ENCODE results near the gene HNRNPLL. TPM values are rescaled to one million over a fixed set of nuclear protein-coding genes. Genes with fewer than 3 reads are reported as not detected.
"Not testable (repeated sequence)": the region's sequence is repeated elsewhere in the genome, so short reads cannot be mapped to it uniquely, and the experiment has no call there.

Gene HNRNPLL
- total RNA-seq, 1 experiment from 2014 or later, result 30.5 TPM

GRCh38 chr2:38626326-38627035 lies 23.8 kb upstream of the HNRNPLL start:
- Histone ChIP-seq H3K9me3 (peaks cover 7% of the 10 kb centered on the region), H3K4me3 (no peak overlapping the region), H3K36me3 (no peaks in the 10 kb centered on the region), H3K27me3 (no peaks in the 10 kb centered on the region)
- no peak for DNase-seq

DNA sequence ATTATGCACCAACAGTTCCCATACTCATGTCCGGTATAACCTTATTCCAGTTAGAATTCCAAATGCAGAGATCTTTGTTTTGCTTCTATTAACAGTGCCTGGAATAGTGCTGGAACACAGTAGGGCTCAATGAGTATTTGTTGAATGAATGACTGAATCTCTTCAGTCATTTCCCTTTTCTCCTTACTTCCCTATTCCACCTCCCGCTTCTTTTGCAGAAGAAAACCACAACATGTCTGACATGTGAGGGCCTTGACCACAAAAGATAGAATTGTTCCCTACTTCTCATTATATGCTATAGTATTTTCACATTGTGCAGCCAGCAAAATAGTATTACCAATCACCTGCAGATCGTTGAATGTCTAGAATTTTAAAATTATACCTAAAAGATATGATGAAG lies 19.5 kb upstream of the HNRNPLL start:
- H3K27me3 ChIP-seq, result no peaks in the 10 kb centered on the region
- H3K36me3 ChIP-seq, result no peaks in the 10 kb centered on the region
- DNase-seq, result no peak
- no peaks in the 10 kb centered on the region for H3K9me3 ChIP-seq
- H3K4me3 ChIP-seq, result no peak overlapping the region

DNA sequence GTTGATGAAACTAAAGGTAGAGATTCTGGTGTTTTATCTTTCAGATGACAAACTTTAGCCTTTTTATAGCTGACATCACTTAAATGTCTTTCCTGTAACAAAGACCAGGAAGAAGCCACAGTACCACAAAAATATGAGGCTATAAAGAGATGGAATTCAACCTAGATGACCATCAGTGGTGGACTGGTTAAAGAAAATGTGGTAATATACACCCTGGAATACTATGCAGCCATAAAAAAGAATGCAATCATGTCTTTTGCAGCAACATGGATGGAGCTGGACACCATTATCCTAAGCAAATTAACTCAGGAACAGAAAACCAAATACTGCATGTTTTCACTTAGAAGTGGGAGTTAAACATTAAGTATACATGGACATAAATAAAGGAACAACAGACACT lies 18.3 kb upstream of the HNRNPLL start:
- no peak overlapping the region for H3K4me3 ChIP-seq
- H3K9me3 ChIP-seq, result no peaks in the 10 kb centered on the region

DNA sequence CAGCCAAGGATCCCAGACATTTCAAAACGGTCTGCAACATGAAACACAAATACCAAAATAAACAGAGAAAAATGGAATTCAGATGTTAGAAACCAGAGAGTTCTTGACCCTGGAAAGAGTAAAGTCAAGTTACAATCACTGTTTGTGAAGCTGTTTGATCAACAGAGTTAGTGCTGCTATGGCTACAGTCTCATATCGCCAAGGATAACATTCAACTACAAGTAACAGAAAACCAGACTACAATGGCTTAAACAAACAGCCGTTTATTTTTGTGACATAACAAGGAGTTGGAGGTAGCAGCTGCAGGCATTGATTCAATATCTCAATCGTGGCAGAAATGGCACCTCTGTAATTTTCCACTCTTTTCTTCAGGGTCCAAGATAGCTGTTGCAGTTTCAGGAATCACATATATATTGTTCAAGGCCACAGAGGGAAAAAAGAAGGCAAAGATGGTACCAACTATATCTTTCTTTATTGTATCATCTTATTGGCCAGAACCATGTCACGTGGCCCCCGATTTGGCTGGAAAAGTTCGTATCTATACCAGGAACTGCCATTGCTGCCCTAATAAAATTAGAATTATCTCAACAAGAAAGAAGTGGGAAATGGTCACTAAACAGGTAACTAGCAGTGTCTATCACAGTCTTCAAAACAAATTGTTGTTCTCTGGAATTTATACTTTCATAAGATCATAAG lies 17.7 kb upstream of the HNRNPLL start:
- no peaks in the 10 kb centered on the region for H3K36me3 ChIP-seq
- H3K9me3 ChIP-seq, result no peaks in the 10 kb centered on the region
- DNase-seq, result no peak
- H3K27me3 ChIP-seq, result no peaks in the 10 kb centered on the region
- no peak overlapping the region for H3K4me3 ChIP-seq

More for the DNA sequence above, 18.3 kb upstream of the HNRNPLL start:
- no peak for DNase-seq
- no peaks in the 10 kb centered on the region for H3K27me3 ChIP-seq
- H3K36me3 ChIP-seq, result no peaks in the 10 kb centered on the region

DNA sequence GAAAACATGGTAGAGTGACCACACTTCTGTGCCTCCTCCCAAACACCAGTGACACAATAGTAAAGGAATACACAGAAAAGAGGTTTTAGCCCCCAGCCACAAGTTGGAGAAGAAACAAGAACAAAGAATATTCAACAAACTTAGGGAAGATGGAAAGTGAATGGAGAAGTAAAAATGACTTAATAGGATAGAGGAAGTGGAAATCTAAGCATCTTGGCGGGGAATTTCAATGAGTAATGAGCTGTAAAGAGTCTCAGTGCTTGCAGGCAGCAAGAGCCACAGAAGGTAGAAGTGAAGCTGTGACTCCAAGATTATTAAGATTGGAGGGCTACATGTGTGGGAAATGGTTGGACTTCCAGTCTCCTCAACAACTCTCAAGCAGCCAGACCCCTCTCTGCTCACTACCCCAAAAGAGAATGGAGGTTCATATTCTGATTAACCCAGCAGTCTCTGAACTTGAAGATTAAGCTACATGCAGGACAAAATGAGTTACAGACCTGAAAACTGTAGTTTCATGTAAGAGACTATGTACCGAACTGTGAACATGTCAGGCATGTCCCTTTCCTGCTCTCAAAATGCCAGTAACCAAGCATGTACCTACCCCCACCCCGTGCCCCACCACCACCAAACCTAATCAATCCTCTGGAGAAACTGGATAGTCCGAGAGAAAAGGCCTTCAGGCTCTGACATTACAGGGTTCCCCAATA lies 16.9 kb upstream of the HNRNPLL start:
- DNase-seq, result no peak
- Histone ChIP-seq H3K27me3 (no peaks in the 10 kb centered on the region), H3K36me3 (no peaks in the 10 kb centered on the region), H3K4me3 (no peak overlapping the region), H3K9me3 (no peaks in the 10 kb centered on the region)

- no peak overlapping the region for H3K4me3 ChIP-seq
- DNase-seq, result no peak
- H3K27me3 ChIP-seq, result no peaks in the 10 kb centered on the region
- H3K9me3 ChIP-seq, result no peaks in the 10 kb centered on the region
- no peaks in the 10 kb centered on the region for H3K36me3 ChIP-seq
Measured at GRCh38 chr2:38617301-38617700, 14.6 kb upstream of the HNRNPLL start.

- Histone ChIP-seq H3K9me3 (no peaks in the 10 kb centered on the region), H3K36me3 (no peaks in the 10 kb centered on the region)
- DNase-seq, result no peak
Measured at GRCh38 chr2:38615237-38615636, 12.5 kb upstream of the HNRNPLL start.

DNA sequence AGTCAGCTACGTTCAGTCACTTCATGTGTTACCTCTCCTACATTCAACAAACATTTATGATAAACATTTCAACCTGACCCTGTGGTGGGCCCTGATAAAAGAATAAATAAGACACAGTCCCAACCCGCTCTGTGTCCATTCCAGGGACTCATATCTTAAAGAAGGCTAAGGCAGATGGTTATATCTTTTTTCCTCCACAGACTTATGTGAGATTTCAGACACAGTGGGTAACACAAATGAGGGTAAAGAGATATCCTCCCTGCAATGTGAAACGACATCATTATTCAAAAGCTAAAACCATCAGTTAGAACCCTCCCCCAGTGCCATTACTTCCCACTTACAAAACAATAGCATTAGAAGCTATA lies 11.1 kb upstream of the HNRNPLL start:
- no peaks in the 10 kb centered on the region for H3K9me3 ChIP-seq
- H3K36me3 ChIP-seq, result no peaks in the 10 kb centered on the region
- DNase-seq, result no peak
- no peak overlapping the region for H3K4me3 ChIP-seq
- H3K27me3 ChIP-seq, result no peaks in the 10 kb centered on the region

More at GRCh38 chr2:38615237-38615636, 12.5 kb upstream of the HNRNPLL start:
- H3K27me3 ChIP-seq, result no peaks in the 10 kb centered on the region
- H3K4me3 ChIP-seq, result no peak overlapping the region

GRCh38 chr2:38613126-38613848 lies 10.6 kb upstream of the HNRNPLL start:
- Histone ChIP-seq H3K4me3 (no peak overlapping the region), H3K27me3 (no peaks in the 10 kb centered on the region), H3K9me3 (no peaks in the 10 kb centered on the region), H3K36me3 (no peaks in the 10 kb centered on the region)
- DNase-seq, result peak; percentile 16

DNA sequence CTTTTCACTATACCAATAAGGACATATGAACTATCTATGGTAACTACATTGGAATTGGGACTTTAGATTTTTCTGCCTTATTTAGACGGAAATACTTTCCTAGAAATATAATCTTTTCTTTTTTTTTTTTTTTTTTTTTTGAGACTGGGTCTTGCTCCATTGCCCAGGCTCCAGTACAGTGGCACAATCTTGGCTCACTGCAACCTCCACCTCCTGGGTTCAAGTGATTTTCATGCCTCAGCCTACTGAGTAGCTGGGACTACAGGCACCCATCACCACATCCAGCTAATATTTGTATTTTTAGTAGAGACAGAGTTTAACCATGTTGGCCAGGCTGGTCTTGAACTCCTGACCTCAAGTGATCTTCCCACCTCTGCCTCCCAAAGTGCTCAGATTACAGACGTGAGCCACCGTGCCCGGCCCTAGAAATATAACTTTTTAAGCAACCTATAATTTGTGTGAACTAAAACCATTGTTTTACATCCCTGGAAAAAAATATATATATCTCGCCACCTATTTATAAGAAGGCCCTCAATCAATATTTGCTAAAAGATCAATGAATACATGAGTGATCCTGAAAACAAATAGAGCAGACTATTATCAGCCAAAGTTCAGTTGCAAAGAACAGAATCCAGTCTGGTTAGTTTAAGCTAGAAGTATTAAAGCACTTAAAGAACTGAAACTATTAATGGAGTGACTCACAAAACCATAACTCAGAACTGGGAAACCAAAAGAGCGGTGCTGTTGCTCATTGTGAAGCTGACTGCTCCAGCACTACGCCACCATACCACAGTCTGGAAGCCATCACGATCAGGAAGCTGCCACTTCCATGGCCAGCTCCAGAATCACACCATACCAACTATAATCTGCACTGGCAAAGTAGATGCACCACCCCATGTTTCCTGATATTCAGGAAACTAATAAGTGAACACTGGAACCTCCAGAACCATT lies 8.4 kb upstream of the HNRNPLL start:
- Histone ChIP-seq H3K9me3 (no peaks in the 10 kb centered on the region), H3K27me3 (no peaks in the 10 kb centered on the region), H3K36me3 (no peaks in the 10 kb centered on the region), H3K4me3 (no peak overlapping the region)
- DNase-seq, result peak; percentile 57

- H3K36me3 ChIP-seq, H3K4me3 ChIP-seq, DNase-seq: not testable (repeated sequence)
Measured at GRCh38 chr2:38609246-38609645, 6.5 kb upstream of the HNRNPLL start.

DNA sequence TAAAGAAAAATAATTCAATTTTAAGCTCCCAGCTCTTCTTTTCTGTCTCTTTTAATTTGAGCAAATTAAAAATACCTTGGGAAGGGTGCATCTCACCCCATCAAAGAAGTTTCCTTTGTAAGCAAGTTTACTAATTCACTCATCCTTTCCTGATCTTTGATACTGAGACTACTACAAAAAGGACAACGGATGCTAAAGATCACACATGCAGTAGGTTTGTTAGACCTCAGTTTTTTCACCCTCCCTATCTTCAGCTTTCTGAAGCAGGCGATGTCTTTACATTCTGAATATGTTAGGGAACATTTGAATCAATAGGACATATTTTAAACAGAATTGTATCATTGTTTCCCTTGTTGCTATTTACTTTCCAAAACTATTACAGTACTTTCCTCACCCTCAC lies 6.0 kb upstream of the HNRNPLL start:
- no peak overlapping the region for H3K4me3 ChIP-seq
- no peak for DNase-seq

More at GRCh38 chr2:38609246-38609645, 6.5 kb upstream of the HNRNPLL start:
- H3K27me3 ChIP-seq, H3K9me3 ChIP-seq: not testable (repeated sequence)

DNA sequence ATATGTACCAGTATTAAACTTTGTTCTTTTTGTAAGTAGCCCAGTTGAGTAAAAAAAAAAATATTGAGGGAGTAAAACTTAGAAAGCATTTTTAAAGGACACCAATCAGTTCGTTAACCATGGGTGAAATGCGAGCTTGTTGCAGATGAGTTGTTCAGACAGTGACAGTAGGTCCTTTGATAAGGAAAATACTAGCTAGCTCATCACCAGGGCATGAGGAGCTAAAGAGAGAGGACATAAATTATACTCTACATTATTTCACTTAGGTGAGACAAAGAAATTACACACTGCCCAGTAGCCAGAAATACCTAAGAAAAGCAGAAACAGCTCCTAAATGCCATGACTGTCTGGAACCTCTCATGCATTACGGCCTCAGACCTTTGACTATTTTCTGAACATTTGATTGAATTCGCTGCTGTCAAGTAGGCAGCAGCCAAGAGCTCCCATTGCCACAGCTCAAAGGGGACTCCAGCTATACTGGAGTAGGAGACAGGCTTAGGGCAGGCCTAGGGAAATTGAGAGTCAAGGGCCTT lies 2.6 kb upstream of the HNRNPLL start:
- H3K9me3 ChIP-seq, result no peaks in the 10 kb centered on the region
- no peak for DNase-seq
- H3K36me3 ChIP-seq, result no peaks in the 10 kb centered on the region
- H3K4me3 ChIP-seq, result no peak overlapping the region
- H3K27me3 ChIP-seq, result no peaks in the 10 kb centered on the region

More for the DNA sequence above, 6.0 kb upstream of the HNRNPLL start:
- Histone ChIP-seq H3K27me3 (no peaks in the 10 kb centered on the region), H3K9me3 (no peaks in the 10 kb centered on the region), H3K36me3 (no peaks in the 10 kb centered on the region)

DNA sequence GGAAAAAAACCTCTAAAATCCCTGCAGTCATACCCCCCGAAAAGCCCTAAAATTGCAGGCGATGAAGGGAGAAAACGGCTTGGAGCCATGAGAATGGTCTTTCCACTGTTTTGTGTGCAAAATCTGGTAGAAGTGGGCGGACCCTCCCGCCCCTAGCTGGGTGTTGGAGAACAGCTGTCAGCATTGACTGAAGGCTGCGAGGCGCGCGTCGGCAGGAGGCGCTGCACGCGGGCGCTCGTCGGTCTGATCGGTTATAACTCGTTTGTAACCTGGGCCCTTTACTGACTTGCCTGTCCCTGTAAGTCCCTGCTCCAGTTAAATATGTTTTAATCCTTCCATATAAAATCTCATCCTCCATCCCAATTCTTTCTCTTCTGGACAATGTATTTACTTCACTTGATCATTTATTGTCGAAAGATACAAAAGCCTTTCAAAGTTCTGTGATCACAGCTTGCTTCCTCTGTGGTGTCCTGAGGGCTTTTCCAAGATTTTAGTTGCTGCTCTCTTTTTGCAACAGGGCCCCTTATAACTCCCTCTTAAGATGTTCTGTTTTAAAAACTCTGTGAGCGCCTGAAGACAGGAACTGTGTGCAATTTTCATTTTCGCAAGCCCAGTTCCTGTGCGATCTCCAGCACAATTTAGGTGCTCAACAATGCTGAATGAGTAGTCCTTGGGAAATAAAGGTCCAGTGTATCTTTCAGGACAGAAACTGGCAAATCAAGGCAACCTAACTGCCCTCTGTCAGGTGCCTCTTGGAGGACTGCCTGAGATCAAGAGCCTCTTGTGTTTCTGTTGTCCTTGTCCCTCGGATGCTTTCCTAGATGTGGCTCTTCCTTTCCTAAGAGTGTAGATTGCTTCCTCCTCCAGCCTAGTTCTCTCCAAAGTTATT lies 918 bp upstream of the HNRNPLL start:
- Histone ChIP-seq H3K9me3 (no peaks in the 10 kb centered on the region), H3K27me3 (no peaks in the 10 kb centered on the region), H3K36me3 (no peaks in the 10 kb centered on the region), H3K4me3 (peak overlapping the region; percentile 80)
- peak; percentile 78 for DNase-seq

- DNase-seq, result peak; percentile 13
- no peaks in the 10 kb centered on the region for H3K27me3 ChIP-seq
- no peaks in the 10 kb centered on the region for H3K9me3 ChIP-seq
- H3K36me3 ChIP-seq, result no peaks in the 10 kb centered on the region
- H3K4me3 ChIP-seq, result peak overlapping the region; percentile 80
Measured at GRCh38 chr2:38602136-38602731, 494 bp downstream of the HNRNPLL start.
